Renal pelvis (tissue), 4 donors: ENCODE measurements around the gene GAL. TPM values are rescaled to one million over a fixed set of nuclear protein-coding genes. Genes with fewer than 3 reads are reported as not detected.

Experiments used
- DNase-seq: peaks from one replicate; pipeline ENCODE4 v3.0.0-alpha.2; 2013
- polyA plus RNA-seq, 3 donors: library from polyadenylated mRNA; unstranded; fragments of 120-200 nt; gene quantifications; one replicate each; pipeline ENCODE4 v1.2.1, GENCODE V29; 2013; ENCODE audit not compliant: insufficient read length in 3 of 3

Gene GAL
- polyA plus RNA-seq, 3 donors, result 0.37 to 0.44 TPM; not detected in 1

- no peak for DNase-seq
Measured at GRCh38 chr11:68709062-68709461, 24.7 kb downstream of the GAL start.

GRCh38 chr11:68710409-68710808, 26.1 kb downstream of the GAL start:
- DNase-seq, result no peak

GRCh38 chr11:68711114-68711513, 26.8 kb downstream of the GAL start:
- no peak for DNase-seq

- DNase-seq, result peak; percentile 57
Measured at GRCh38 chr11:68714060-68714856, 29.9 kb downstream of the GAL start.

GRCh38 chr11:68715456-68716122, 31.2 kb downstream of the GAL start:
- DNase-seq, result no peak

- no peak for DNase-seq
Measured at GRCh38 chr11:68721075-68721474, 36.7 kb downstream of the GAL start.

- DNase-seq, result no peak
Measured at GRCh38 chr11:68722143-68722542, 37.8 kb downstream of the GAL start.

DNA sequence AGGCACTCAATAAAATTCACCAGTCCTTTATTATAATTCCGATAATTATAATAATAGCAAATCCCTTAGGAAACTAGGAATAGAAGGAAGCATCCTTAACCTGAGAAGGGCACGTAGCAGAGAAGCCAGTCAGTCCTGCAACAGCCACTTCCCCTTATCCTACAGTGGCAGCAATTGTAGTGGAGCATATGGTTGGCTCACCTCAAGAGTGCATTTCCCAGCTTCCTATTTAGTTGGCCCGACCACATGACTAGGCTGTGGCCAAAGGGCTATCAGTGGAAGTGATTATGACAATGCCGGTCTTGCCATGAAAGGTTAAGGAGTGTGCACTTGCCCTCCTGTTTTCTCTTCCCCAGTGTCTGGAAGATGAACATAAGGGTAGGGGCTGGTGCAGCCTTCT, 39.9 kb downstream of the GAL start:
- DNase-seq, result no peak

- no peak for DNase-seq
Measured at GRCh38 chr11:68727783-68728182, 43.4 kb downstream of the GAL start.

- no peak for DNase-seq
Measured at GRCh38 chr11:68734111-68734510, 49.8 kb downstream of the GAL start.

GRCh38 chr11:68735125-68735524, 50.8 kb downstream of the GAL start:
- no peak for DNase-seq

- DNase-seq, result no peak
Measured at GRCh38 chr11:68735646-68736045, 51.3 kb downstream of the GAL start.

Other genes starting within 250 kb of the GAL start
- gene PPP6R3, start 223.8 kb upstream of the GAL start, polyA plus RNA-seq, result 100 to 1,000 TPM in 2 of 3 donors, 10 to 100 TPM in 1; 87.6 to 124 (median 119) TPM
- 10 to 100 TPM; 17.0 to 21.5 (median 21.3) TPM for gene TESMIN, start 67.0 kb downstream of the GAL start, polyA plus RNA-seq
- gene CPT1A, start 157.4 kb downstream of the GAL start, polyA plus RNA-seq, result 10 to 100 TPM; 30.8 to 35.6 (median 35.4) TPM
- gene MRPL21, start 219.3 kb downstream of the GAL start, polyA plus RNA-seq, result 10 to 100 TPM; 76.6 to 86.9 (median 85.9) TPM
- gene IGHMBP2, start 219.3 kb downstream of the GAL start, polyA plus RNA-seq, result 10 to 100 TPM; 14.6 to 22.5 (median 18.6) TPM